Activated CD8-positive, alpha-beta memory T cell treated with anti-CD3 and anti-CD28 coated beads, Interleukin-2, amount 50 U/mL, for 4 hours (primary cell): ENCODE results near the gene KRTAP3-2.

ENCODE experiments used
- DNase-seq: peaks from one replicate; pipeline ENCODE4 v3.0.0-alpha.2; 2020

The KRTAP3-2 gene

GRCh38 chr17:41009936-41010335, 10.2 kb upstream of the KRTAP3-2 start:
- no peak for DNase-seq

- DNase-seq = no peak
Observed at GRCh38 chr17:41009301-41009760, 9.6 kb upstream of the KRTAP3-2 start.

- DNase-seq = no peak
Observed at GRCh38 chr17:41008811-41009210, 9.1 kb upstream of the KRTAP3-2 start, which contains the start of gene KRTAP3-1. TSS of gene KRTAP3-1 (minus strand) at chr17:41009128. CDS start at chr17:41009074, 54 bp downstream.

- no peak for DNase-seq
Observed at GRCh38 chr17:41004397-41004796, 4.7 kb upstream of the KRTAP3-2 start.

- DNase-seq = no peak
Observed at GRCh38 chr17:41003926-41004325, 4.2 kb upstream of the KRTAP3-2 start.

GRCh38 chr17:41002814-41003213, 3.1 kb upstream of the KRTAP3-2 start:
- no peak for DNase-seq

- no peak for DNase-seq
Observed at GRCh38 chr17:41001795-41002194, 2.1 kb upstream of the KRTAP3-2 start.

GRCh38 chr17:40997361-40997760, 2.3 kb downstream of the KRTAP3-2 start:
- no peak for DNase-seq

GRCh38 chr17:40996829-40997228, 2.9 kb downstream of the KRTAP3-2 start:
- DNase-seq = no peak

- DNase-seq = no peak
Observed at GRCh38 chr17:40995116-40995515, 4.6 kb downstream of the KRTAP3-2 start.

- no peak for DNase-seq
Observed at GRCh38 chr17:40993839-40994238, 5.9 kb downstream of the KRTAP3-2 start, which contains the start of gene KRTAP3-3. TSS of gene KRTAP3-3 (minus strand) at chr17:40994164. CDS start at chr17:40994097, 67 bp downstream.

- DNase-seq = no peak
Observed at GRCh38 chr17:40993084-40993483, 6.6 kb downstream of the KRTAP3-2 start.

GRCh38 chr17:40992666-40993065, 7.0 kb downstream of the KRTAP3-2 start:
- DNase-seq = no peak

GRCh38 chr17:40986920-40987319, 12.8 kb downstream of the KRTAP3-2 start:
- no peak for DNase-seq

- DNase-seq = no peak
Observed at GRCh38 chr17:40984226-40984625, 15.5 kb downstream of the KRTAP3-2 start, which contains the start of gene KRT40. TSS of gene KRT40 (minus strand) at chr17:40984326. CDS start at chr17:40984273, 53 bp downstream.

GRCh38 chr17:40981115-40981514, 18.6 kb downstream of the KRTAP3-2 start:
- no peak for DNase-seq

- DNase-seq = no peak
Observed at GRCh38 chr17:40980596-40980995, 19.1 kb downstream of the KRTAP3-2 start.

GRCh38 chr17:40980117-40980516, 19.6 kb downstream of the KRTAP3-2 start:
- DNase-seq = no peak

GRCh38 chr17:40978575-40979151, 21.0 kb downstream of the KRTAP3-2 start:
- no peak for DNase-seq

GRCh38 chr17:40975516-40975915, 24.2 kb downstream of the KRTAP3-2 start:
- no peak for DNase-seq

- no peak for DNase-seq
Observed at GRCh38 chr17:40974366-40974765, 25.3 kb downstream of the KRTAP3-2 start.

GRCh38 chr17:40967582-40967981, 32.1 kb downstream of the KRTAP3-2 start:
- DNase-seq = no peak

- DNase-seq = no peak
Observed at GRCh38 chr17:40966848-40967247, 32.9 kb downstream of the KRTAP3-2 start, which contains the start of gene KRT39. TSS of gene KRT39 (minus strand) at chr17:40966948. CDS start at chr17:40966856, 92 bp downstream.

- DNase-seq = no peak
Observed at GRCh38 chr17:40963838-40964237, 35.9 kb downstream of the KRTAP3-2 start.

- no peak for DNase-seq
Observed at GRCh38 chr17:40962059-40962561, 37.6 kb downstream of the KRTAP3-2 start.
